Upper lobe of right lung (tissue), 1 donor: Measurements from ENCODE around the gene ONECUT3. TPM values are rescaled to one million over a fixed set of nuclear protein-coding genes. Genes with fewer than 3 reads are reported as not detected.

Experiments used
- ATAC-seq: fragments of 200-7000 bp; cut with Tn5 transposase; one replicate; pipeline ENCODE4 v1.9.1; 2020; ENCODE audit warnings: mild to moderate bottlenecking, moderate library complexity
- DNase-seq: peaks from one replicate; pipeline ENCODE4 v3.0.0-alpha.2; 2020
- H3K27ac ChIP-seq: fragments of 200-600 bp; one replicate; pipeline ENCODE4 v1.8.0; 2022
- H3K27me3 ChIP-seq: fragments of 200-600 bp; one replicate; pipeline ENCODE4 v1.8.0; 2022; ENCODE audit warnings: mild to moderate bottlenecking
- H3K36me3 ChIP-seq: fragments of 200-600 bp; one replicate; pipeline ENCODE4 v1.8.0; 2022
- H3K4me1 ChIP-seq: fragments of 200-600 bp; one replicate; pipeline ENCODE4 v1.8.0; 2022
- H3K4me3 ChIP-seq: fragments of 200-600 bp; one replicate; pipeline ENCODE4 v1.8.0; 2022; ENCODE audit warnings: mild to moderate bottlenecking
- H3K9me3 ChIP-seq: fragments of 200-600 bp; one replicate; pipeline ENCODE4 v1.8.0; 2022
- CTCF ChIP-seq: fragments of 200-600 bp; IDR thresholded peaks from one replicate; pipeline ENCODE4 v1.8.0; 2022; ENCODE audit warnings: antibody characterized with exemption
- intact Hi-C: fragments of 100-400 bp; cut with DNase I; formaldehyde crosslinking; loops from one replicate; pipeline ENCODE4 v1.11.0; 2022
- total RNA-seq: library from RNA; stranded (reverse); fragmentation: NEBNext Ultra II Directional; extraction: Animal tissue kit (Norgen Biotek cat#: 25700); gene quantifications from one replicate; pipeline ENCODE4 v1.2.1, GENCODE V29; 2021
- donor health status: DM: no; HTN: yes; CAD: no; lungs with severe emphysema.

The ONECUT3 gene
- total RNA-seq, 1 donor from 2014 or later = not detected

GRCh38 chr19:1720237-1720636 is 33.1 kb upstream of the ONECUT3 start:
- intact Hi-C loops = no loop called here
- H3K9me3 ChIP-seq = no peaks in the 10 kb centered on the region
- no peak overlapping the region for H3K4me3 ChIP-seq
- peaks cover 69% of the 10 kb centered on the region for H3K27me3 ChIP-seq
- DNase-seq (no peak), ATAC-seq (no peak)
- H3K27ac ChIP-seq = no peak overlapping the region
- no peaks in the 10 kb centered on the region for H3K36me3 ChIP-seq
- TF ChIP-seq CTCF = no peak
- no peaks in the 10 kb centered on the region for H3K4me1 ChIP-seq

DNA sequence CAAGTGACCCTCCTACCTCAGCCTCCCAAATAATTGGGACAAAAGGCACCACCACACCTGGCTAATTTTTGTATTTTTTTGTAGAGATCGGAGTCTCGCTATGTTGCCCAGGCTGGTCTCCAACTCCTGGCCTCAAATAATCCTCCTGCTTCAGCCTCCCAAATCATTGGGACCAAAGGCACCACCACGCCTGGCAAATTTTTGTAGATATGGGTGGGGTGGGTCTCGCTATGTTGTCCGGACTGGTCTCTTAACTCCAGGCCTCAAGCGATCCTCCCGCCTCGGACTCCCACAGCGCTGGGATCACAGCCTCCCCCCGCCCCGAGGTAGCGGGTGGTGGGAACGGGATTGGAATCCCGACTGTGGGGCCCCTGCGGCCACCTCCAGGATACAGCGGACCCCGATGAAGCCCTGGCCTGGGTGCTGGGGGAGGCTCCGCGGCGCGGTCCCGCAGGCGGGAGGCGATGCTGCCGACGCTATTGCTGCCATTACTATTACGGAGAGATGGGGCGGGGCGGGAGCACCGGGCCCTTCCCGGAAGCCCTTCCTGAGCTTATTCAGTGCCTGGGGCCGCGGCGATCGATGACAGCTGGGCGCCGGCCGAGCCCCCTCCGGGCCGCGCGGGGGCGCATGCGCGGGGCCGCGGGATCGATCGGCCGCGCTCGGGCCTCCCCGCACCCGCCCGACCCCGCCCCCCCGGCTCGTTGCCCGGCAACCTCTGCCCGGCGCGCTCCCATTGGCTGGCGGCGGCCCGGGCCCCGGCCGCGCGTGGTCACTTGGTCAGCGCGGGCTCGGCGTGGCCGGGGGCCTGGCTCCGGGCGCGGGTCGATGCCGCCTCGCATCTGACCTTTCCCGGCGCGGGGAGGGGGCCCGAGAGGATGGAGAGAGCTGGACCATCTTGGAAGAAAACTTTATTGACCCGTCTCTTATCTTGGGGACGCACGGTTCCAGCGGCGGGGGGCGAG is 27.9 kb upstream of the ONECUT3 start:
- no peak for DNase-seq
- no peak for TF ChIP-seq CTCF
- peak overlapping the region; percentile 36 for H3K4me3 ChIP-seq

DNA sequence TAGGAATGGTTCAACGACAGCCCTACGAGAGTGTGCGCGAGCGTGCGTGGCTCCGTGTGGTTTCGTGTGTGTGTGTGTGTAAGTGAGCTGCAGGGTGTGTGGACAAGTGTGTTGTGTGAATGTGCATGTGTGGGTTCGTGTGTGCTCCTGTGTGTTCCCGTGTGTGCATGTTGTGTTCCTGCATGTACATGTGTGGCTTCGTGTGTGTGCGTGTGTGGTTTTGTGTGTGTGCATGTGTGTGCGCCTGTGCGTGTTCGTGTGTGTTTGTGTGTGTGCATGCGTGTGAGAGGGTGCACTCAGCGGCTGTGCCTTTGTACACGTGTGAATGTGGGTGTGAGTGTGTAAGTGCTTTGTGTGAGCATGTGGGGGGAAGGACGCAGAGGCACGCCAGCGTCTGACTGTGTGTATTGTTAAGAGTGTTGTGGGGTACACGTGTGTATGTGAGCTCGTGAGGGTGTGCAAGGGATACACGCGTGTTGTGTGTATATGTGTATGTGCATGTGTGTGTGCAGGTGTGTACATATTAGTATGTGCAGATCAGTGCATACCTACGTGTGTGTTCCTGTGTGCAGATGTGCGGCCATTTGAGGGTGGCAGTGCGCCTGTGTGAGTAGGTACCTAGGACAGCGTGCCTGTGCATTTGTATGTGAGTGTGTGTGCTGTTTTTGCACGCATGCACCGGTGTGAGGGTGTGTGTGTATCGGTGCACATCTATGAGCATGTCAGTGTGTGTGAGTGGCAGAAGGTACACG is 24.3 kb upstream of the ONECUT3 start:
- no peak overlapping the region for H3K4me3 ChIP-seq
- ATAC-seq = no peak
- peaks cover 73% of the 10 kb centered on the region for H3K27me3 ChIP-seq
- H3K4me1 ChIP-seq = no peaks in the 10 kb centered on the region
- no peak for TF ChIP-seq CTCF
- intact Hi-C loops = no loop called here
- no peak for DNase-seq
- no peak overlapping the region for H3K27ac ChIP-seq
- no peaks in the 10 kb centered on the region for H3K36me3 ChIP-seq
- H3K9me3 ChIP-seq = no peaks in the 10 kb centered on the region

More for the DNA sequence above, 27.9 kb upstream of the ONECUT3 start:
- Histone ChIP-seq H3K9me3 (no peaks in the 10 kb centered on the region), H3K27ac (no peak overlapping the region), H3K27me3 (peaks cover 77% of the 10 kb centered on the region), H3K36me3 (no peaks in the 10 kb centered on the region), H3K4me1 (no peaks in the 10 kb centered on the region)
- peak; percentile 54 for ATAC-seq
- intact Hi-C loops = no loop called here

DNA sequence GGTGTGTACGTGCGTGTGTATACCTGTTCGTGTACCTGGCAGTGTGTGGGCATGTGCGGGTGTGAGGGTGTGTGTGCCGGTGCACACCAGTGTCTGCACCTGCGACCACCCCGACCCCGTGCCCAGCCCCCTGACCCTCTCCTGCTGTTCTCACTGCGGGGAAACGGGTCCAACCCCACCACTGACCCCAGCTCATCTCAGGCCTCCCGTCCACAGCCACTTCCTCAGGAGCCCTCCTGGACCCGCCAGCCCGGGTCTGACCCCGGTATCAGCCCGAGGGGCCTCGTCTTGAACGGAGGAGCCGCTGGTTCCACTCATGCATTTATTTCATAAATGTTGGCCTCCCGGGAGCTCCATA is 23.8 kb upstream of the ONECUT3 start:
- peaks cover 78% of the 10 kb centered on the region for H3K27me3 ChIP-seq
- no peak for TF ChIP-seq CTCF
- H3K9me3 ChIP-seq = no peaks in the 10 kb centered on the region
- H3K4me1 ChIP-seq = no peaks in the 10 kb centered on the region
- no peak for DNase-seq
- H3K27ac ChIP-seq = no peak overlapping the region
- H3K36me3 ChIP-seq = no peaks in the 10 kb centered on the region
- intact Hi-C loops = no loop called here
- peak; percentile 38 for ATAC-seq
- H3K4me3 ChIP-seq = no peak overlapping the region

DNA sequence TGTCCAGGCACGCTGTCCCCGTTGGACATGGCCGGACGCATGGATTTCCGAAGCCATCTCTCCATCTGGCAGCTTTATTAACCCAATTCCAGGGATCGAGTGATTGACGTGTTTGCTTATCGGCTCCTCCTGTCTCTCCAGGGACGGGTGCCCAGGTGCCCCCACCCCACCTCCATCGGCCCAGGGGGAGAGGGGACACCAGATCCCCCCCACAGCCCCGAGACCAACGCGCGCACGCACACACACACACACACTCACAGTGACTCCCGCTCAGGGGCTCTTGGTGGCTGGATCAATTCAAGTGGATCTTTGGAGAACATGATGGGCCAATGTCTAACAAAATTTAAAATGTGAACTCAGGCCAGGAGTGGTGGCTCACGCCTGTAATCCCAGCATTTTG is 23.1 kb upstream of the ONECUT3 start:
- H3K27ac ChIP-seq = no peak overlapping the region
- no peaks in the 10 kb centered on the region for H3K36me3 ChIP-seq
- intact Hi-C loops = no loop called here
- no peak for TF ChIP-seq CTCF
- peaks cover 78% of the 10 kb centered on the region for H3K27me3 ChIP-seq
- no peaks in the 10 kb centered on the region for H3K9me3 ChIP-seq
- H3K4me3 ChIP-seq = no peak overlapping the region
- no peaks in the 10 kb centered on the region for H3K4me1 ChIP-seq
- DNase-seq (no peak), ATAC-seq (no peak)
